GM21515 (cell line): ENCODE data around the gene BOLA2B.

Experiments
- ATAC-seq: cut with Tn5 transposase; IDR thresholded peaks from one replicate; pipeline ENCODE4 v1.9.1; 2021; ENCODE audit not compliant: unreplicated experiment

BOLA2B gene

DNA sequence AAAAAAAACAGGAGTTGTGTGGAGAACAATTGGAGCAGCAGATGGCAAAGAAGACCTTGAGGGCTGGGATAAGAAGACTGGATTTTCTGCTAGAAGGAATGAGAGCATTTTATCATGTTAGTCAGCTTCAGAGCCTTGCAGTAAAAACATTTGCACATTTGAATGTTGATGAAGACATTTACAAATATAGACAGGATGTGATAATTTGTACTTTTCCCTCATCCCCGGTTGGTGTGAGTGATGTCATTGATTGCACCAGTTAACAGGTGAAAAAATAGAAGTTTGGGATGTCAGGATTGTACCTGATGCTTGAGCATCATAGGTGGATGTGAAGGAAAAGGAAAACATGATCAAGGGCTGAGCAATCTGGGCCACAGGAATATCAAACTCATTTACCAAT, 47.8 kb downstream of the BOLA2B start:
- no peak for ATAC-seq

DNA sequence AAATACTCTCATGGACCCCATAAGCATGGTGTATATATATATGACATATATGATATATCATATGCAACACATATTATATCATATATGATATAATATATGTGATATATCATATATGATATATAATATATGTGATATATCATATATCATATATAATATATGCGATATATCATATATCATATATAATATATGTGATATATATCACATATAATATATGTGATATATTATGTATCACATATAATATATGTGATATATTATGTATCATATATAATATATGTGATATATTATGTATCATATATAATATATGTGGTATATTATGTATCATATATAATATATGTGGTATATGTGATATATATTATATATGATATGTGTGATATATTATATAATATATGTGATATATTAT, 48.5 kb downstream of the BOLA2B start:
- ATAC-seq: no peak

- ATAC-seq: no peak
Measured at GRCh38 chr16:30144017-30144416, 49.4 kb downstream of the BOLA2B start.

DNA sequence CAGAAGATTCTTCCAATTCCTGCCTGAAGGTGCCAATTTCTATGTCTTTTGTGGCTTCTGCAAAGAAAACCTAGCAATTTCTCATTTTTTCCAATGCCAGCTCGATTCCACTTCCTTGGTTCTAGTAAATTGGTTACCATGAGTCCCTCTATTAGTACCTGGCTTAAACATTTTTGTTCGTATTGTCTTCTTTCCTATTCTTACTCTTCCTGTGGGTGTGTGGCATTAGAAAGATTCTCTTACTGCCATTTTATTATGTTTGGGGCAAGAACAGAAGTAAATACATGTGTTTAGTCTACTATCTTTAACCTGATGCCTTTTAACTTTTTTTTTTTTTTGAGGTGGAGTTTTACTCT, 50.1 kb downstream of the BOLA2B start:
- ATAC-seq: no peak
